Measurements from ENCODE around the gene SDR39U1.

SDR39U1 gene

GRCh38 chr14:24429395-24430142 lies 13.0 kb downstream of the SDR39U1 start, which contains the start of the genes CBLN3 and KHNYN:
TSS of gene CBLN3 (minus strand) at chr14:24429668. CDS start at chr14:24429054, 614 bp downstream.
TSS of gene KHNYN (plus strand) at chr14:24429954. CDS start at chr14:24430731, 777 bp downstream.
- DNase-seq (ENCODE audit: low spot score), result peak; percentile 85

- DNase-seq (ENCODE audit: low spot score), result no peak
These were observed 13.8 kb downstream of the SDR39U1 start for GRCh38 chr14:24428628-24429394.

GRCh38 chr14:24427537-24428508 lies 14.8 kb downstream of the SDR39U1 start:
- no peak for DNase-seq (ENCODE audit: low spot score)

DNA sequence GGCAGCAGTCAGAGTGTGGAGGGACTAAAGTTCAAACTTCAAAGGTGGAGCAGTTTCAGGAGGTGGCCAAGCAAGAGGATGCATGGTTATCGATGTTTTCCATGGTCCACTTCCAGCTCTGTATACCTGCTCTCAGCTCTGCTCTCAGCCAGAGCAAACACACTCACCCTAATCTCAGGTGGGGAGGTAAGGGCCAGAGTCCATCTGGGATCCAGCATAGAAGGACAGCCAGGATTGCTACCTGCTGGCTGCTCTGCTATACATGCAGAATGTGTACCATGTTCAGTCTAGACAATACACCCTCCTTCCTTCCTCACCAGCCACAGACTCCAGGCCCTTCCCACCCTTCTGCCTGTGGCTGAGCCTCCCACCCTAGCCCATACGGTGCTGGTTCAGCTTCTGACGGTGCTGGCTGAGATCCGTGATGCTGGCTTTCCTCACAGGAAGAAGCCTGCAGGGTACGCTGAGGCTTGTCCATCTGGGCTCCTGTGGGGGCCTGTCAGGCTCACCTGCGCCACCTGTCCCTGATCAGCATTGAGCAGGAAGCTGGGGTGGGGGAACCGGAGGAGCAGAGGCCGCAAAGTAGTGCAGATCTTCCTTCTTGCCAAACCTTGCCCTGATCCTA lies 15.6 kb downstream of the SDR39U1 start:
- DNase-seq (ENCODE audit: low spot score), result no peak

- DNase-seq (ENCODE audit: low spot score), result no peak
These were observed 16.2 kb downstream of the SDR39U1 start for GRCh38 chr14:24426150-24426911.

GRCh38 chr14:24425704-24426103 lies 16.9 kb downstream of the SDR39U1 start:
- DNase-seq (ENCODE audit: low spot score), result no peak

DNA sequence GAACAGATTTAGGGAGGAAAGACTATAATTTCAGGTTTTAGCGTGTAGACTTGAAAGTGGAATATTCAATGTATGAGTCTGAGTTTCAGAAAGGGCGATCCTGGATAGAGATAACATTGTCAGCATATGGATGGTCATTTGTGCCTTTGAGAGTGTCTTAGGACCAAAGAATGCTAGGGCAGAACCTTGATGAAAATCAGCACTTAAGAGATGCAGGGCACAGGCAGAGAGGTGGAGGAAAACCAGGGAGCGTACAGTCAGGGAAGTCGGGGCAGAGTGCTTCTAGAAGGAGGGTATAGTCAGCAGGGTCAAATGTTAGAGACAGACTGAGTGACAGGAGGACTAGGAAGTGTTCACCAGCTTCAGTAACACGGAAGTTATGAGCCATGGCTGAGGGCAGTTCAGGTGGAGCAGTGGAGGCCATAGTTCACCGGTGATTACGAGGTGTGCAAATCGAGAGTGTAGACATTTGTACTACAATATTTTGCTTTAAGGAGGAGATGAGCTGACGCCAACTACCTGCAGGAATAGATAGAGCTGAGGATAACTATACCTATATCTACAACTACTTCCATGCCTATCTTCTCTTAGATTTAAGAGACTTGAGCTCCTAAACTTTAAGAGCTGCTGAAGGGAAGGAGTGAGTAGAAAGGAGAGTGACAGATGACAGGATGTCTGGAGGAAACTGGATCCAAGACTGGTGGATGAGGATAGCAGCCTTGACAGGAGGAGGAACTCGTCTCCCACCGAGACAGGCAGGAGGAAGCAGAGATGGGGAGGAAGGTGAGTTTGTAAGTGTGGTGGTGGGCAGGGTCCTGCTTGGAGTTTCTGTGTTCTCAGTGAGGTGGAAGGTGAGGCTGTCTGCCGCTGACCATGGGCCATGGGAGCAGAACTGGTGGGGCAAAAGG lies 19.6 kb downstream of the SDR39U1 start:
- DNase-seq (ENCODE audit: low spot score), result no peak

DNA sequence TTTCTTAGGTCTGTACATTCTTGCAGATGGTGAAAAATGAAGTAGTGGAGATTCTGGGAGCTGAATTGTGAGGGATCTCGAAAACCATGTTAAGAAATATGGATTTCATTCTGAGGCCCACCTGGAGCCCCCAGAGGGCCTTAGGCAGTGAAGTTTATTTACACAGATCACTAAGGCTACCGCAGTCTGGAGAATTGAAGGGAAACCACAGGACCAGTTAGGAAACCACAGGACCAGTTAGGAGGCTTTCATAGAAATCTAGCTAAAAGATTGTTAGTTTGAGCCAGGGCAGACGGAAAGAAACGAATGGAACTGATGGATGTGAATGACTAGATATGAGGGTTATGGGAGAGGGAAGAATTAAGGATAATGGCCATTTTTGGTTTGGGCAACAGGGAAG lies 20.3 kb downstream of the SDR39U1 start:
- DNase-seq (ENCODE audit: low spot score), result no peak

- DNase-seq (ENCODE audit: low spot score), result no peak
These were observed 24.1 kb downstream of the SDR39U1 start for GRCh38 chr14:24418492-24418873.

GRCh38 chr14:24417832-24418491 lies 24.6 kb downstream of the SDR39U1 start:
- no peak for DNase-seq (ENCODE audit: low spot score)

DNA sequence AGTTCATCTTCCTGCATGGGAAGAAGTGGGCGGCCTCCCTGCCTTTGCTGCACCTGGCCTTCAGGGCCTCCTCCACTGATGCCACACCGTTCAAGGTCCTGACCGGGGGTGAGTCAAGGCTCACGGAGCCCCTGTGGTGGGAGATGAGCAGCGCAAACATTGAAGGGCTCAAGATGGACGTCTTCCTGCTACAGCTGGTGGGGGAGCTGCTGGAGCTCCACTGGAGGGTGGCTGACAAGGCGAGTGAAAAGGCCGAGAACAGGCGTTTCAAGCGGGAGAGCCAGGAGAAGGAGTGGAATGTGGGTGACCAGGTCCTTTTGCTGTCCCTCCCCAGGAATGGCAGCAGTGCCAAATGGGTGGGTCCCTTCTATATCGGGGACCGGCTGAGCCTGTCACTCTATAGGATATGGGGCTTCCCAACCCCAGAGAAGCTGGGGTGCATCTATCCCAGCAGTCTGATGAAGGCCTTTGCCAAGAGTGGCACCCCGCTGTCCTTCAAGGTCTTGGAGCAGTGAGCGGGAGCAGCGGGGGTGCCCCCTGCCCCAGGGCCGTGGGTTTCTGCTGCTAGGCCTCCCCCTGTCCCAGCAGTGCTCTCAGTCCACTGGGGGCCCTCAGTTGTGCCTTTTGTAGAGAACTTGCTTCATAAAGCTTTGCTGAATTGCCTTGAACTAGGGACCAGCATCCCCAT lies 25.5 kb downstream of the SDR39U1 start:
- no peak for DNase-seq (ENCODE audit: low spot score)

- no peak for DNase-seq (ENCODE audit: low spot score)
These were observed 26.2 kb downstream of the SDR39U1 start for GRCh38 chr14:24416254-24416931.

DNA sequence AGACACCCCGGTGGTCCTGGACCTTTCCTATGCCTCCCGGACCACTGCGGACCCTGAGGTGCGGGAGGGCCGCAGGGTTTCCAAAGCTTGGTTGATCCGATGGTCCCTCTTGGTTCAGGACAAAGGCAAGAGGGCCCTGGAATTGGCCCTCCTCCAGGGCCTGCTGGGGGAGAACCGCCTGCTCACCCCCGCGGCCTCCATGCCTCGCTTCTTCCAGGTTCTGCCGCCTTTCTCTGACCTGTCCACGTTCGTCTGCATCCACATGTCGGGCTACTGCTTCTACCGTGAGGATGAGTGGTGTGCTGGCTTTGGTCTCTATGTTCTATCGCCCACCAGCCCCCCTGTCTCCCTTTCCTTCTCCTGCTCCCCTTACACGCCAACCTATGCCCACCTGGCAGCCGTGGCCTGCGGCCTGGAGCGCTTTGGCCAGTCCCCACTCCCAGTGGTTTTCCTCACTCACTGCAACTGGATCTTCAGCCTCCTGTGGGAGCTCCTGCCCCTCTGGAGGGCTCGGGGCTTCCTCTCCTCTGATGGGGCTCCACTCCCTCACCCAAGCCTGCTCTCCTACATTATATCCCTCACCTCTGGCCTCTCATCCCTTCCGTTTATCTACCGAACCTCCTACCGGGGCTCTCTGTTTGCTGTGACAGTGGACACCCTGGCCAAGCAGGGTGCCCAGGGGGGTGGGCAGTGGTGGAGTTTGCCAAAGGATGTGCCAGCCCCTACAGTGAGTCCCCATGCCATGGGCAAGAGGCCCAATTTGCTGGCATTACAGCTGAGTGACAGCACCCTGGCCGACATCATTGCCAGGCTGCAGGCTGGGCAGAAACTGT lies 26.9 kb downstream of the SDR39U1 start:
- DNase-seq (ENCODE audit: low spot score), result no peak

GRCh38 chr14:24414732-24415420 lies 27.7 kb downstream of the SDR39U1 start:
- DNase-seq (ENCODE audit: low spot score), result no peak

GRCh38 chr14:24414077-24414476 lies 28.5 kb downstream of the SDR39U1 start:
- no peak for DNase-seq (ENCODE audit: low spot score)
